ENCODE measurements around the gene GABPA.
"Not testable (repeated sequence)": the region's sequence is repeated elsewhere in the genome, so short reads cannot be mapped to it uniquely, and the experiment has no call there.

The GABPA gene

GRCh38 chr21:25742900-25743299, 8.1 kb downstream of the GABPA start:
- no peak for DNase-seq

DNA sequence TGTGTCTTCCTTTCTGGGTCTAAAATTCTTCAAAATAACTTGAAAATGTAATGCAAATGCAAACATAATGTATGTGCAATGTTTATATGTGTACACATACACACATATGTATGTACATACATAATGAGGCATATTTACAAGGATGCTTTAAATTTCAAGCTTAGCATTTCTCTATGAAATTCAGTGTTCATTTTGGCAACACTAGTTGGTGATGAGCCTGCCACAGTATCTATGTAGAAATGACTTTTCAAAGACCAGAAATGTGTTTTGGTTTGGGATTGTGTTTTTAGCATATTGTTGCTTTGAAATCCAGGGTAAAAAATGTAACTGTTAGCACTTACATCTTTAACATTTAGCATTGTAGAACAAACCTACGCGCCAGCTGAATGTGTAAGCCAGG, 10.1 kb downstream of the GABPA start:
- no peak for DNase-seq

- DNase-seq, result no peak
Observed at GRCh38 chr21:25750085-25750484, 15.3 kb downstream of the GABPA start.

DNA sequence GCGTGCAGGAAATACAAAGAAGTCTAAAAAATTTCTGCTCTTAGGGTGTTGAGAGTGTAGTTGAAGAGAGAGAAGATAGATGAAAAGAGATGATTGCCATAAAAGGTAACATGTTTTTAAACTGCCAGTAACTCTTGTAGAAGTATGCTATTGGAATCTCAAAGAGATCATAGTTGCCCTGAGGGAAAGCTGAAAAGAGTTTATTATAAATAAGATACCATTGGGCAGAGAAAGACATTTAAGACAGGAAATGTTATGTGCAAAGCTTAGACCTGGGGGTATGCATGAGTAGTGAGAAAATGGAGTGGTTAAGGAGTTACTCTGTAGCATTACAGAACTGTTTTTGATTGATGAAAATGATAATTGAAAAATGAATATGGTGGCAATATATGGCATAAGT, 17.6 kb downstream of the GABPA start:
- no peak for DNase-seq

DNA sequence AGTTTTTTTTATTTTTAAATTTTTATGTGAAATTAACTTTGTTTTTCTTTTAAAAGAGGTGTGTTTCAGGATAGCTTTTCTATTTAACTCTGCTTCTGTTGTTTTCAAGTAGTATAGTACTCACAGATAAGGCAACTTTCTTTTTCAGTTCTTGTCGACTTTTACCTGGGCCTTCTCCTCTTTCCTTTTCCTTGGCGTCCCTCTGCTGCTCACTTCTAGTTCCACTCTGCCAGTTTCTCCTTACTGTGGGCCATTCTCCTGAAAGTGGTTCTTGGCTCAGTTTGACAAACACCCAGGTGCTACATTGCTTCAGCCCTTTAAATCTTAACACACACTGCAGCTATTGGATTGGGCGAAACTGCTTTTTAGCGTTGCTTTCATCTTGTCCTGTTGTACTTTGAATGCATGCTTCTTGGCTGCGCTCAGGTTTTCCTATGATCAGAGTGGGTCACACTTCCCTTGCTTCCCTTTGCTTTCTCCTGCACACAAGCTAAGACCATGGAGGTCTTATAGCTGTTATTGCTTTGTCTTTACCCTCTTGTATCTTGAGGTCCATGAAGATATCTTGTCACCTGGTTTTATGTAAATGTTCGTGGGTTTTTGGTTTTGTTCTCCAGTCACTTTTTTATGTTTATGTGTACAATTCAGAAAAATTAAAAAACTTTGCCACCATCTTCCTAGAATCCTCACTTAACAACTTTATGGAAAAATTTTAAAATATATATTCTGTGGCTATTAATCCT, 21.6 kb downstream of the GABPA start:
- DNase-seq, result no peak

DNA sequence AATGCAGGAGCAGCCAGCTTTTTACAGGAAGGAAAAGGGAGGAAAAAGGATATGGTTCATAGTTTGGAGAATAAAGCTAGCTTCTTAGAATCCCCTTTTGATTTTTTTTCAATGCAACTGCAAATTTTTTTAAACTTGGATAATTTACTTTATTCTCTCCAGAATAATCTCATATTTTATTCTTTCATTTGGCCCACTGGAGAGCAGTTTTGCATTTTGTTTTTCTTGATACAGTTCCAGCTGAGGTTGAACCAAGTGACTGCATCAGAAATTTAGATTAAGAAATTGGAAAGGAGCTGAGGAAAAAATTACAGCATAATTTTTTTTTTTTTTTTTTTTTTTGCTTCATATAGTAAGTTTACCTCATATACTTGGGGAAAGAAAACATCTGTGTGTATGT, 22.8 kb downstream of the GABPA start:
- DNase-seq, result no peak

- DNase-seq, result no peak
Observed at GRCh38 chr21:25759573-25759972, 24.8 kb downstream of the GABPA start.

DNA sequence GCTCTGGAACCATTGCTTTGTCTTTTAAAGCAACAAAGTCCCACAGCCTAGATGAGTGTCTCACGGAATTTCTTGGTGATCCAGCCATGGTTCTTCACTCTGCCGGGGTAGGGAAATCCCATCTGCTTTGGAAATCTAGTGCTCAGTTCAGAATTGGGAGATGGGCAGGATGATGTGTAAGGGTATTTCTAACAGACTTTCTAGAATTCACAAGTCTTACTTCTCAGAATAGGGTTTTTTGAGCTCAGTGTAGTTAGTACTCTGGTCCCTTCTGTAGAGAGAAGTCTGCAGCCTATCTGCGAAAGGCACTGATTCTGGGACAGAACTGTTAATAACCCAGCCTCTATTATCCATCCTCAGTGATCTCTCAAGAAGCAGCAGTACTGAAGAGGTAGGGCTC, 25.3 kb downstream of the GABPA start:
- no peak for DNase-seq

GRCh38 chr21:25760677-25761076, 25.9 kb downstream of the GABPA start:
- no peak for DNase-seq

DNA sequence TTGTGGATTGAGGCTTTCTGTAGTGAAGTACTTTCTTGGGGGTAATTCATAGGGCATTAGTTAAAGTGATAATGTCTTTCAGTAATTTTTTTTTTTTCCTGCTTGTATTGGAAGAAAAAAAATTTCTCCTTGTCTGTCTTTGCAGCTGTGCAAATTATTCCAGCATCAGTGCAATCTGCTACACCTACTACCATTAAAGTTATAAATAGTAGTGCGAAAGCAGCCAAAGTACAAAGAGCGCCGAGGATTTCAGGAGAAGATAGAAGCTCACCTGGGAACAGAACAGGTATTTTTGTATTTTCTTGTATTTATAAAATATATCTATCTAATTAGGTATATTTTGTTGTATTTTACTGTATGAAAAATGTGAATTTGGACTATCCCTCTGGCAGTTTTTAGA, 29.3 kb downstream of the GABPA start:
- no peak for DNase-seq

GRCh38 chr21:25767921-25768320, 33.1 kb downstream of the GABPA start:
- DNase-seq, result no peak

DNA sequence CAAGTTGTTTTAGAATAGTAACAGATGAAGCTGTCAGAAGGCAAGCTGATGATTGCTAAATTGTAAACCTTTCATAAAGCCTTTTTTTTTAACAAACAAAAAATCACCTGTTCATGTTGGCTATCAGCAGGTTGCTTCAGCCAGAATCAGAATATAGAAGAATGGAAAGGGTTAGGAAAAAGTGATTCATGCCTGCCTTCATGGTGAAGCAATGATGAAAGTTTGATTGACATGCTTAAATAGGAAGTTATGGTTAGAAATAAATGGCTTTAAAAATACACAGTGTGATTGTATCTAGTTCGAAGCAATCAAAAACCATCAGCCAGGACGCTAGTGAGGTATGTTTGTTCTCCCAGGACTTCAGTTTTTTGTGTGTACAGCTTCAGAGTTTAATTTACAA, 37.9 kb downstream of the GABPA start:
- no peak for DNase-seq

- DNase-seq, result no peak
Observed at GRCh38 chr21:25776440-25776839, 41.7 kb downstream of the GABPA start.

GRCh38 chr21:25778126-25778875, 43.5 kb downstream of the GABPA start:
- DNase-seq, result not testable (repeated sequence)

DNA sequence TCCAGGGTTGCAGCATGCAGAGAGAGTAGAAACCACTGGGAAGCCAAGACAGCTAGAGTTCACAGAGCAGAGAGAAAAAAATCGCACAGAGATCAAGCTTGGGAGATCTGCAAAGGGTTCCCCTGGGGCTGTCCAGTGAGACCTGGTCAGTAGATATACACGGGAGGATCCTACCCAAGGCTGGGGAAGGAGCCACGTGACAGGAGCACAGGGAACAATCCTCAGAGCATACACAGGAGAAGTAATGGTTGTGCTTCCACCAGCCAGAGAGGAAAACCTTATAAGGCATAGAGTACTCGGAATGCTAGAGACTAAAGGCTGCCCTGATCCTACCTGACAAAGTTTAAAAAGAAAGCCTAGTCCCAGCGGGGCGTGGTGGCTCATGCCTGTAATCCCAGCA, 53.9 kb downstream of the GABPA start:
- no peak for DNase-seq

DNA sequence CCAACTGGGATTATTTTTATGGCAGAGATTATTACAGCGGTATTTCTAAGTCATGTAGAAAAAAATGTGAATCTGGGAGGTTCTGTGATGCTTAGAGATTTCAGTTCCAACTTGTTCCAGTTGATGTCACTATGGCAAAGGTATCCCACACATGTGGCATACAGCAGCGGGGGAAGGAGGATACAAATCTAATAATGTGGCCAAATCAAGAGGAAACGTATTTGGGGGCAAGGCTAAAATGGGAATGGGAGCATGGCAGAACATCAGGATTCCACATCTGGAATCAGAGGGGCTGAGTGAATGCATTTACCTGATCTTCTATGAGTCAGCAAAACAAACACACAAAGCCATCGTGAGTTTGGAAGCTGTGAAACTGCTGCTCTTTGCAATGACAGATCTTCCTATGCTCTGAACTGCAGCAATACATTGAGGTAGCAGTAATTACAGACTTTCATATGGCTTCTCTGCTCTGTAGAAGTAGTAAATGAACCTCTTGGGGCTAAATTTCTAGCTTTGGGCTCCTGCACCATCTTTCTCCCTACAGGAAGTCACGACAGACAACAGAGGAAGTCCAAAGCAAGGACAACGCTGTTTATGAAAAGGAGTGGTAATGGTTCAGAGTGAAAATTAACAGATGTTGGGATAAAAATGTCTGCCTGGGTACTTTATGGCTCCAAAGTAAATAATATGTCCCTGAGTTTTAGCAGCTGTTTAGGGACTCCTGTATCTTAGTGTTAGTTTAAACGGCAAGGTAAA, 55.5 kb downstream of the GABPA start:
- DNase-seq, result peak; percentile 48

DNA sequence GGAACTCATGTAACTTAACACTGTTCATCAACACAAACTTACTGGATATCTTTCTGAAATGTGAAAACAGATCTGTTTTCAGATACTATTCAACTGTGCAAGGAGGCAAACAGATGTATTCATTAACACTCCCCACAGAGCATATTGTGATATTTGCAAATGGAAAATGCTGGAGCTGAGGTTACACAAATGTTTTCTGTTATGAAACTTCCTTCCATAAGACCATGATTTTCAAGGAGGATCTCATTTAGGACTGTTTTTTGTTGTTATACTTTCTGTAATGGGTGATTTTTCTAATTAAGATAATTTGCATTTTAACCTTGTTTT, 56.1 kb downstream of the GABPA start:
- DNase-seq, result no peak

DNA sequence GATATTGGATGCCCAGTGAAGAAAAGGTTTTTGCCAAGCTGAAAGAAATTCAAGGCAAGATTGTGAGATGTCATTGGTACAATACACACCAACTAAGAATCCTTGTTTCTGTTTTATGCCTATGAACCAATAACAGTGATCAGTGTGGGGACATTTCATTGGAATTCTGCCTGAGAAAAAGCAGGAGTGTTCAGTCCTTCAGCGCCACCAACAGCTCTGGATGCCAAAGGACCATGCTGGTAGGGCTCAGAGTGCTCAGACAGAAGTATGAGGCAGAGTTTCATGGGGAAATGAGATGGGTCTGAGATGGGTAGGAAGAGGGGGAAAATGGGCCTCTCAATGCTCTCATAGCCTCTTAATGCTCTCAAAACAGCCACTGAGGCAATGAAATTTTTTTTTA, 56.5 kb downstream of the GABPA start:
- no peak for DNase-seq

GRCh38 chr21:25801217-25802014, 66.6 kb downstream of the GABPA start:
- peak; percentile 84 for DNase-seq

GRCh38 chr21:25806060-25806459, 71.3 kb downstream of the GABPA start:
- DNase-seq, result no peak

DNA sequence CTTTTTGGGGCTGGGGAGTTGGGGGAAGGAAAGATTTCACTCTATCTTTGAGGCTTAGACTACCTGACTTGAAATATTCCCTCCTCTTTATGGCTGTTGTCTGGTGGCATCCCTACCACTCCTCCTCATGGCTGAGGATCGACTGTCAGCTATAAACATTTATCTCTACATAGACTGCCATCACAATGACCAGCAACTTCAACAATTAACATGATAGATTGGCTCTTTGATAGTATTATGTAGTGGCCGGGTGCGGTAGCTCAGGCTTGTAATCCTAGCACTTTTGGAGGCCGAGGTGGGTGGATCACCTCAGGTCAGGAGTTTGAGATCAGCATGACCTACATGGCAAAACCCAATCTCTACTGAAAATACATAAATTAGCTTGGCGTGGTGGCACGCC, 72.4 kb downstream of the GABPA start:
- no peak for DNase-seq

- DNase-seq, result no peak
Observed at GRCh38 chr21:25809013-25809412, 74.2 kb downstream of the GABPA start.

GRCh38 chr21:25811186-25811585, 76.4 kb downstream of the GABPA start:
- DNase-seq, result no peak

All from right hindlimb (tissue), 1 donor.